Activated CD8-positive, alpha-beta memory T cell treated with anti-CD3 and anti-CD28 coated beads, Interleukin-2, amount 10 ng/mL, durations not matched to agents 7 days and 5 days (primary cell): ENCODE measurements around the gene PRRC1. TPM values are rescaled to one million over a fixed set of nuclear protein-coding genes. Genes with fewer than 3 reads are reported as not detected.

ENCODE experiments used
- ATAC-seq: fragments of 150-1000 bp; cut with Tn5 transposase; one replicate; pipeline ENCODE4 v1.10.0; 2021; ENCODE audit warnings: moderate library complexity
- CTCF ChIA-PET: fragments of 350-600 bp; sonication (Branson Sonifier 250); formaldehyde crosslinking; loops from one replicate; lab custom pipeline; 2021; ENCODE audit warnings: antibody characterized with exemption; lab: Charles Lee
- DNase-seq: peaks from one replicate; pipeline ENCODE4 v3.0.0-alpha.2; 2020
- H3K27ac Mint-ChIP-seq: one replicate; pipeline ENCODE4 v1.8.0; 2021; ENCODE audit warnings: mild to moderate bottlenecking, mixed read lengths
- H3K27me3 Mint-ChIP-seq: one replicate; pipeline ENCODE4 v1.8.0; 2021; ENCODE audit warnings: mixed read lengths
- H3K36me3 Mint-ChIP-seq: one replicate; pipeline ENCODE4 v1.8.0; 2021; ENCODE audit warnings: mild to moderate bottlenecking, mixed read lengths
- H3K4me1 Mint-ChIP-seq: one replicate; pipeline ENCODE4 v1.8.0; 2021; ENCODE audit warnings: mixed read lengths
- H3K4me3 Mint-ChIP-seq: one replicate; pipeline ENCODE4 v1.8.0; 2021; ENCODE audit warnings: mild to moderate bottlenecking, moderate library complexity, mixed read lengths
- H3K9me3 Mint-ChIP-seq: one replicate; pipeline ENCODE4 v1.8.0; 2022; ENCODE audit warnings: low read depth, mixed read lengths
- total RNA-seq, 2 experiments: library from RNA; stranded (reverse); gene quantifications; one replicate each; pipeline ENCODE4 v1.2.3, GENCODE V29; 2021

Gene PRRC1
- total RNA-seq: 10 to 100 TPM; 27.2 to 35.6 TPM

DNA sequence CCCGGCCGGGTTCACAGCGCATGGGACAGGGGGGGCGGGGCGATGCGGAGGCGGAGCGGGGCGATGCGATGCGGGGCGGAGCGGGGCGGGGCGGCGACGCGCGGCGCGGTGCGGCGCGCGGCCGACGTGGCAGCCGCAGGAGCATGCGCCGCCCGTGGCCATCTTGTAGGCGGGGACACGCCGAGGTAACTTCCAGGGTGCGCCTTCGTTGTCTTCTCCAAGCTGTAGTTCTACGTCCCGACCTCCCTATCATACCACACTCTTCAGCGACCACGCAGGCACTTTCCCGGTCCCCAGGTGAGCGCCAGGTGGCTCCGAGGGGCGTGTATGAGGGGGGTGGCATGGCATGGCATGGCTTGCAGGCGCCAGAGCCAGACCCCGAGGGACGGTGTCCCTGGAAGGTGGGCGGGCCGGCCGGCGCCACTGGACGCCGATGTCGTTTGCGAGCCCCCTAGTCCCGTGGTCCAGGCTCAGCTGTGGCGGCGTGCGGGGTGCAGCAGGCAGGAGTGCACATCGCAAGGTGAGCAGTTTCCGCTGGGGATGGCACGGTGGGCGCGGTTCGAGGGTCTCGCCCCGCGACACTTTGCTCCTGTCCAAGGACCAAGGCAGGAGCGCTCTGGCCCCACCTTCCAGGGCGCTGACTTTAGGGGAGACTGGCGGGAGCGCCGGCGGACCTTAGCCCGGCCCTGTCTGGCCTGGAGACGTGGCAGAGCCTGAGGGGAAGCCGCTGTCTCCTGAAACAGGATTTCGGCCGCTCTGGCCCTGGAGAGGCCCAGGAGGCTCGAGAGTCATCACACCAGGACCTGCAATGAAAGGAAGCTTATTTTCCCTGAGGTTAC lies at the start of gene PRRC1:
Gene PRRC1, plus strand, starts transcription at position 161 of the 839 bp plus-strand sequence. CDS start 5,840 bp downstream, outside the sequence.
- DNase-seq (peak; percentile 84), ATAC-seq (peak; percentile 97)
- CTCF ChIA-PET: interaction anchor here (1.1 kb wide), 1 partner anchor 10 kb away, joined by 4 read pairs; no protein-coding TSS in a partner anchor
- Mint-ChIP-seq H3K4me3 (peak within 1 kb of the TSS; percentile 82), H3K36me3 (peaks cover 31% of the 10 kb centered on the region), H3K27ac (peak within 1 kb of the TSS; percentile 80), H3K27me3 (peaks cover 5% of the 10 kb centered on the region), H3K4me1 (peaks cover 20% of the 10 kb centered on the region), H3K9me3 (peaks cover 7% of the 10 kb centered on the region)

DNA sequence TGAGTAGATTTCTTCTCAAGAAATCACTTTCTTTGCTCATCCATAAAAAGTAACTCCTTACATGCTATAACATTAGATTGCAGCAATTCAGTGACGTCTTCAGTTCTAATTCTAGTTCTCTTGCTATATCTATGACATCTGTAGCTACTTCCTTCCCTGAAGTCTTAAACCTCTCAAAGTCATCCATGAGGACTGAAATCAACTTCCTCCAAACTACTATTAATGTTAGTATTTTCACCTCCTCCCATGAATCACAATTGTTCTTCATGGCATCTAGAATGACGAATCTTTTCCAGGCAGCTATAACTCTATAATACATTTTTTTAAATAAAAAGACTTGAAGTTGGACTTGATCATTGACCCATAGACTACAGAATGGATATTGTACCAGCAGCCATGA lies 46.2 kb upstream of the PRRC1 start:
- Mint-ChIP-seq H3K9me3 (no peaks in the 10 kb centered on the region), H3K27me3 (peaks cover 17% of the 10 kb centered on the region), H3K27ac (no peak overlapping the region), H3K4me1 (no peaks in the 10 kb centered on the region), H3K4me3 (no peak overlapping the region), H3K36me3 (no peaks in the 10 kb centered on the region)
- DNase-seq (no peak), ATAC-seq (no peak)
- CTCF ChIA-PET: no interaction called here

DNA sequence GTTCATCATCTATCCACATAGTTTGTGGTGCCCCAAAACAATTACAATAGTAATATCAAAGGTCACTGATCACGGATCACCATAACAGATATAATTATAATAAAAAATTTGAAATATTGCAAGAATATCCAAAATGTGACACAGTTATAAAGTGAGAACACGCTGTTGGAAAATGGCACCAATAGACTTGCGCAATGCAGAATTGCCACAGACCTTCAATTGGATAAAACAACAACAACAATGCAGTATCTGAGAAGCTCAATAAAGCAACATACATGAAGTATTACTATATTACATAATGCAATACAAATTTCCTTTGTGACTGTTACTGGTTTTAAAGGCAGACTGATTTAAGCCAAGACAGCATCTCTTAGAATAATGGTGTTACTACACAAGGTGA lies 44.7 kb upstream of the PRRC1 start:
- Mint-ChIP-seq H3K4me3 (no peak overlapping the region), H3K27me3 (peaks cover 16% of the 10 kb centered on the region), H3K4me1 (no peaks in the 10 kb centered on the region), H3K27ac (no peak overlapping the region), H3K36me3 (no peaks in the 10 kb centered on the region), H3K9me3 (no peaks in the 10 kb centered on the region)
- ATAC-seq (no peak), DNase-seq (no peak)
- CTCF ChIA-PET: no interaction called here

DNA sequence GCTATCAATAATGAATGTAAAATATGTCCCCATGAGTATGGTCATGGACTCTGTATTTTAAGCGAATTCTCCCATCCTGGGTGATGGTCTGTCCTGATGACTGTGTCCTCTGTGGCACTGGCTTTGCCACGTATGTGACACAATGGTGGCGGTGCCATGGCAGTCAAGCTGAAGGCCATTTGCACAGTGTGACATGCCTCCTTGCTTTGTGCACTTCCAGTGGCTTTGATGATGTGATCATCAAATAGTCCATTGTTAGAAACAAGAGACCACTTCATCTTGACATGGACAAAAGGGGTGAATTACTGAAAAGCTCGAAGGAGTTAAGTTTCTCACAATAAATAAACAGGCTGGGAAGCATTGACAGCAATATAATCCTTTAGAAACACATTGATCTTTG lies 31.0 kb upstream of the PRRC1 start:
- ATAC-seq (no peak), DNase-seq (no peak)
- H3K9me3 Mint-ChIP-seq: no peaks in the 10 kb centered on the region
- peaks cover 14% of the 10 kb centered on the region for H3K27me3 Mint-ChIP-seq
- no peak overlapping the region for H3K4me3 Mint-ChIP-seq
- CTCF ChIA-PET: no interaction called here
- no peaks in the 10 kb centered on the region for H3K4me1 Mint-ChIP-seq
- H3K27ac Mint-ChIP-seq: no peak overlapping the region
- no peaks in the 10 kb centered on the region for H3K36me3 Mint-ChIP-seq

DNA sequence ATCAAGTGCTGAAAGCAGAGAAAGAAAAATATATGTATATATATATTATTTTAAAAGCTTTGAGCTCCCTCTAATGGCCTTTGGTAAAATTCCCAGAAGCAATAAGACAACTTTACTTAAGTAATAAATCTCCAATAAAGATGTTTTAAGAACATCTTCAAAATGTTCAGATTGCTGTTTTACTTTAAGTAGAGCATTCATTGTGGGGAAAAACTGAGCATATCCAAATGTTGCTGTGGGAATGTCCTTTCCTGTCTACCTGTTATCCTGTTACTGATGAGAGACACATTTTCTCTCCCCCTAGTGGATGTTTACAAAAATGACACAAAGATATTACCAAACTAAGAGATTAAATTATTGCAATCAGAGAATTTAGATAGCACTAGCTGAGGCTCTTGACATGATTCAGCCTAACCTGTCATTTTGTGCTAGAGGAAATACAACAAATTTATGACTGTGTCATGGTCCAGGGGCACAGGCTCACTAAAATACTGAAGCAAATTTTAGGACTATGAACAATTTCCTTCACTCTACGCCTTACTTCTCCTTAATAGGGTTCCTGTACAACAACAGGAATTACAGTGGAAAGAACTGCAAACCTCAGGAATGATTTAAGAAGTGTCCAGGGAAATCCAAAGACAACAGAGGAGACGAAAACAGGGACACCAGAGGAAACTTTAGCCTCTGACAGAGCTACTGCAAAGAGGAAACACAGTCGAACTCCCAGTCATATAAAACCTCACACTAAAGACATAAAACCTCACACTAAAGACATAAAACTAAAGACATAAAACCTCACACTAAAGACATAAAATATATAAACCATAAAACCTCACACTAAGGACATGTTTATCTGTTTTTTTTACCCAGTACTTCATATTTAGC lies 24.3 kb upstream of the PRRC1 start:
- peak; percentile 58 for ATAC-seq
- H3K4me3 Mint-ChIP-seq: no peak overlapping the region
- H3K4me1 Mint-ChIP-seq: no peaks in the 10 kb centered on the region

DNA sequence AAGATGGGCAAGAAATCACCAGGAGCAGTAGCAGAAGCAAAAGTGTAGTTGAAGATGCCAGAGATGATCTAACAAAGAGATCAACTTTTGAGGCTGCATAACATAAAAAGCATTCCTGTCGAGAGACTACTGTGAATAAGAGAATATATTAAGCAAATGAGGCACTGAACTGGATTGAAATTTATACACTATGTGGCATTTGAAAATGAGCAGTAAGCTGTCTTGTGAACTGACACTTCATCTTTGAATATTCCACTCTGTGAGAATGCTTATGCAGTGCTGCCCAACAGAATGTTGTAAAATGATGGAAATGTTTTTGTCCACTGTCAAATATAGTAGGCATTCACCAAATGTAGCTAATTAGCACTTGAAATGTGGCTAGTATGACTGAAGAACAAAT lies 18.9 kb upstream of the PRRC1 start:
- H3K27ac Mint-ChIP-seq: no peak overlapping the region
- no peaks in the 10 kb centered on the region for H3K36me3 Mint-ChIP-seq
- no peak for ATAC-seq
- H3K9me3 Mint-ChIP-seq: no peaks in the 10 kb centered on the region
- no peak for DNase-seq
- CTCF ChIA-PET: no interaction called here
- no peaks in the 10 kb centered on the region for H3K4me1 Mint-ChIP-seq
- peaks cover 38% of the 10 kb centered on the region for H3K27me3 Mint-ChIP-seq
- H3K4me3 Mint-ChIP-seq: no peak overlapping the region

More for the DNA sequence above, 24.3 kb upstream of the PRRC1 start:
- H3K27me3 Mint-ChIP-seq: peaks cover 37% of the 10 kb centered on the region
- H3K27ac Mint-ChIP-seq: no peak overlapping the region
- H3K36me3 Mint-ChIP-seq: no peaks in the 10 kb centered on the region
- no peak for DNase-seq
- CTCF ChIA-PET: interaction anchor here (0.6 to 3.8 kb wide), 12 partner anchors 10 to 944 kb away, joined by 3 to 19 read pairs (median 3); no protein-coding TSS in a partner anchor
- no peaks in the 10 kb centered on the region for H3K9me3 Mint-ChIP-seq

DNA sequence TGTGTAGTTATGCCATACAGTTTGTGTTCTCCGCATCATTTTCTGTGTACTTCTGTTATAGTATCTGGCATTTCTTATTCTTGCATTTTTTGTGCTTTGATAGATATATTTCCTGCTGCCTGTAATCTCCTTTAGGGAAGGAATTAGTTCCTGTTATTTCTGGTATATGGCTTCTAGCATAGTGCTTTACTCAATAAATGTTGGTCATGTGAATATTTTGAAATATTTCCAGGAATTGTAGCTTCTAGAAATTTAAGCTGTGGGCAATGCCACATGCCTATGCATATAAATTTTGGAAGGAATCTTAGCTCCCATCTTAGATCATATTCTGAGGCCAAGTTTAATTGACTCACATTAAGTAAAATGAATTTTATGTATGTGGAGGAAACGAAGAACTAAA lies 11.5 kb upstream of the PRRC1 start:
- H3K36me3 Mint-ChIP-seq: no peaks in the 10 kb centered on the region
- H3K4me3 Mint-ChIP-seq: no peak overlapping the region
- CTCF ChIA-PET: interaction anchor here (4.2 kb wide), 1 partner anchor 14 kb away, joined by 19 read pairs; no protein-coding TSS in a partner anchor
- ATAC-seq (no peak), DNase-seq (no peak)
- peaks cover 30% of the 10 kb centered on the region for H3K27me3 Mint-ChIP-seq
- H3K27ac Mint-ChIP-seq: no peak overlapping the region
- H3K9me3 Mint-ChIP-seq: no peaks in the 10 kb centered on the region
- no peaks in the 10 kb centered on the region for H3K4me1 Mint-ChIP-seq

DNA sequence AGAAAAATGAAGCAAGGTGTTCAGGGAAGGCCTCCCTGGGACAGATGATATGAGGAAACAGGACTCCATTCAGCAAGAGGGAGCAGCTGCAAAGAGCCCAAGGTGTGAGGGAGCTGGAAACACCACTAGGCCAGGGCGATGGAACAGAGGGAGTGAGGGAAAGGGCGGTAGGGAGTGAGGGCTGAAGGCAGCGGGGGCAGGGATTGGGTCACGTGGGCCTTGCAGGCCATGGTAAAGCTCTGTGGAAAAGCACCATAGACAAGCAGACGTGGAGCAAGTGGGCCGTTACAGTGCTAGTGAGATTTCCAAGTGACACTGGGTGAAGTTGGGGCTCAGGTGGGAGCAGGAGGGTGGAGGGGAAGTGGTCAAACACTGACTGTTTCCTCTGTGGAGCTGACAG lies 10.8 kb upstream of the PRRC1 start:
- Mint-ChIP-seq H3K27ac (no peak overlapping the region), H3K4me3 (no peak overlapping the region), H3K4me1 (no peaks in the 10 kb centered on the region), H3K27me3 (peaks cover 32% of the 10 kb centered on the region), H3K36me3 (no peaks in the 10 kb centered on the region), H3K9me3 (no peaks in the 10 kb centered on the region)
- DNase-seq: no peak
- CTCF ChIA-PET: interaction anchor here (4.2 kb wide), 1 partner anchor 14 kb away, joined by 19 read pairs; no protein-coding TSS in a partner anchor
- ATAC-seq: no peak

DNA sequence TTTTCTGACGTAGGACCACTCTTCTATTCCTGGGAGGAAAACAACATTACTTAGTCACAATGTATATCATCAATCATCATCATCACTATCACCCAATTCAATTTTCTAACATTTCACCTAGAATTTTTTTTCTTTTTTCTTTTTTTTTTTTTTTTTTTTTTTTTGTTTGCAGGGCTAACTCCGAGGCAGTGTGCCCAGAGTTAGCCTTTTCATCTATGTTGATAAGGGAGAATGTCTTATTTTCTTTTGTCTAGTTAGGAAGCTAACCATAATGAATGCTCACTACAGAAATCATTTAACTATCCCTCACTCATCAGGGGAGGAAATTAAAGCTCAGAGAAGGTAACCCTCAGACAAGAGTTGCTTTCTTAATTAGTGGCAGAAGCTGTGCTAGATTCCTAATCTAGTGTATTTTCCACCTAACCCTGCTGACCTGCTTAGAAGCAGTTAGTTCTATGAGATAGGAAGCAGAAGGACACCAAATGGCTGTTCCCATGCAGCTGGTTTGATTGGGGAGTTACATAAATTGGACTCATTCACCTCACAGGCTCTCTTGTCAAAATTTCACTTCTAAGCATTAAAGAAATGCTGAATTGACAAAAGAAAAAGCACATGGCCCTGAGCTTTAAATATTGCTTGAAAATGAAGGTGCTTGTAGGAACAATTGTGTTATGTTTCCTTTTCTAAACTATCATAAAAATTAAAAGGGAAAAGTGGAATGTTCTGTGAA lies 8.6 kb upstream of the PRRC1 start:
- Mint-ChIP-seq H3K27ac (no peak overlapping the region), H3K36me3 (no peaks in the 10 kb centered on the region), H3K4me3 (no peak overlapping the region), H3K27me3 (peaks cover 41% of the 10 kb centered on the region), H3K4me1 (no peaks in the 10 kb centered on the region), H3K9me3 (no peaks in the 10 kb centered on the region)
- CTCF ChIA-PET: interaction anchor here (1.5 to 4.2 kb wide), 2 partner anchors 8 to 17 kb away, joined by 4 to 19 read pairs; partner anchors contain the start of gene PRRC1
- ATAC-seq: no peak
- no peak for DNase-seq

DNA sequence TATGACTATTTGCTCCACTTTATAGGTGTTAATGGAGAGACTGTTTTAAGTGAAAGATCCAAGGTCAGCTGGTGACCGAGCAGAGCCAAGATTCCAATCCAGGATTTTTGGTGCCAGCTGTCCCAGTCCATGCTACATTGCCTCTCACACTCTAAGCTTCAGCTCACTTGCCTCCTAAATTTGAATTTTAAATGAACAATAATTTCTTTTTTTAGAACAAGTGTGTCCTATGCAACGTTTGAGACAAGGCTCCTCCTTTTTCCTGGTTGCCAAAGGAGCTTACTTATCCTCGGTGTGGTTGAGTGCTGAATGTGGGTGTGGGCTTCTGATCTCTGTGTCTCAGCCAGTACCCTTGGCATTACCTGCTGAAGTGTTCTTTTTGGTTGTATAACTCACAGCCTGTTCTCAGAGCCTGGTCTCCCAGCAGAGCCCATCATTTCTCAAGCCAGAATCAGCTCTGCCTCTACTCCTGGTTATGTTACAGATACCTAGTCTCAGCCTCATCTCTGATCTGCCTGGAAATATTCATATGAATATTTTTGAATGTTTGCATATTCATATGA lies 4.0 kb upstream of the PRRC1 start:
- CTCF ChIA-PET: no interaction called here
- Mint-ChIP-seq H3K4me3 (no peak overlapping the region), H3K27me3 (peaks cover 32% of the 10 kb centered on the region), H3K36me3 (no peaks in the 10 kb centered on the region), H3K27ac (no peak overlapping the region), H3K9me3 (no peaks in the 10 kb centered on the region), H3K4me1 (peaks cover 6% of the 10 kb centered on the region)
- no peak for ATAC-seq
- no peak for DNase-seq

DNA sequence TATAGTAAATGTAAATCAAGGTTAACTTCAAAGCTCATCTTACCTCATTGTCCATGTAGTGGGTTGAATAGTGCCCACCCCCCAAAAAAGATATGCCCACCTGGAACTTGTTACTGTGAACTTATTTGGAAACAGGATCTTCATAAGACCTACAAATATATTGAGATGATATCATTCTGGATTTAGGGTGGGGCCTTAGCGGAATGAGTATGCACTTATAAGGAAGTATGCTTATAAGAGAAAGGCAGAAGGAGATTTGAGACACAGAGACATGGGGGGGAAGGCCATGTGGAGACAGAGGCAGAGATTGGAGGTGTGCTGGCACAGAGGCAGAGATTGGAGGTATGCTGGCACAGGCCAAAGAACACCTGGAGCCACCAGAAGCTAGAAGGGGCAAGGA lies 2.6 kb upstream of the PRRC1 start:
- DNase-seq (no peak), ATAC-seq (no peak)
- no peaks in the 10 kb centered on the region for H3K9me3 Mint-ChIP-seq
- H3K4me3 Mint-ChIP-seq: no peak overlapping the region
- CTCF ChIA-PET: interaction anchor here (1.1 kb wide), 1 partner anchor 22 kb away, joined by 3 read pairs; no protein-coding TSS in a partner anchor
- H3K27ac Mint-ChIP-seq: no peak overlapping the region
- peaks cover 17% of the 10 kb centered on the region for H3K4me1 Mint-ChIP-seq
- H3K27me3 Mint-ChIP-seq: peaks cover 23% of the 10 kb centered on the region
- peaks cover 9% of the 10 kb centered on the region for H3K36me3 Mint-ChIP-seq

DNA sequence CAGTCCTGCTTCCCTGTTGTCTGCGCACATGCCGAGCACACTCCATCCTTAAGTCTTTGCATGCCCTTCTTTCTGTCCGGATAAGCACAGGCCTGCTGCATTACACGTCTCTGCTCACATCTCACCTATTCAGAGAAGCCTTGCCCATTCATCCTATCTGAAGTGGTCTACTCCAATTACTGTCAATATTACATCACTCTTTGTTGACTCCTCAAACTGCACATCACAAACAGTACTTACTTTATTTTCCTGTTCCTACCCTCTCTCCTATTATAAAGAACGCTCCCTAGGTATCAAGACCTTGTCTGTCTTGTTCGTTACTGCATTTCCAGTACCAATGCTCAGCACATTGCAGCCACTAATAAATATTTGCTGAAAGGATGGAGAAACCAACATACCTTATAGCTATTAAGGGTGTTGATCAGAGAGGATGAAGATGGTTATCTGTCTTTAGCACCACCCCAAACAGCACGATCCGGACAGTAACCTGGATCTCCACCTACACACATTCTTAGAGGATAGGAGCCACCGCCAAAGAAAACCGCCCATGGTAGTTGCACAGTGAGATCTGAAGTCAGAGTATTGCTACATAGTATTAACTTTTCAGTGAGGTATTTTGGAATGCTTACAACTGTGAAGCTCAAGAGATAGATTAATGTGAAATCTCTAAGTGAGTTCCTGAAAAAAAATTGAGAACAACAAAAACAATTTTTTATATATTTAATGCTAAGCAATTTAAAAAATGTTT lies 1.6 kb upstream of the PRRC1 start:
- CTCF ChIA-PET: no interaction called here
- DNase-seq: no peak
- Mint-ChIP-seq H3K27ac (no peak overlapping the region), H3K36me3 (peaks cover 17% of the 10 kb centered on the region), H3K27me3 (peaks cover 20% of the 10 kb centered on the region), H3K9me3 (peaks cover 3% of the 10 kb centered on the region), H3K4me3 (no peak overlapping the region), H3K4me1 (peaks cover 20% of the 10 kb centered on the region)
- ATAC-seq: no peak
